ENCODE data around the gene NRG3.
"Not testable (repeated sequence)": the region's sequence is repeated elsewhere in the genome, so short reads cannot be mapped to it uniquely, and the experiment has no call there.

NRG3 gene

DNA sequence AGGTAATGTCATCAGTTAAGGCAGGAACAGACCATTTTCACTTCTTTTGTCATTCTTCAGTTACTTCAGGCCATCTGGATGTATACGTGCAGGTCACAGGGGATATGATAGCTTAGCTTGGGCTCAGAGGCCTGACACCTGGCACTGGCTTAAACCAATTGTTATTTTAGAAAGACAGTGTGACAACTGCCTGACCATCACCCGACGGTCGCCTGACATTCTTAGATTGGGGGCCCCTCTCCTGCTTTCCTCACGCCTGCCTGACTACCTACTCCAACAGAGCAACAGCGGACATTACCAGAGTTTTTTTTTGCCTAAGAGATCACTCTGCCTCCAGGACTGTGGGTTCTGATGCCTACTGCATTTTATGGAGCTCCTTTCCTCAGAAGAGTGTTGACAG is 803.5 kb downstream of the NRG3 start:
- not testable (repeated sequence) for DNase-seq (ENCODE audit: low read depth in 2 of 2)

DNA sequence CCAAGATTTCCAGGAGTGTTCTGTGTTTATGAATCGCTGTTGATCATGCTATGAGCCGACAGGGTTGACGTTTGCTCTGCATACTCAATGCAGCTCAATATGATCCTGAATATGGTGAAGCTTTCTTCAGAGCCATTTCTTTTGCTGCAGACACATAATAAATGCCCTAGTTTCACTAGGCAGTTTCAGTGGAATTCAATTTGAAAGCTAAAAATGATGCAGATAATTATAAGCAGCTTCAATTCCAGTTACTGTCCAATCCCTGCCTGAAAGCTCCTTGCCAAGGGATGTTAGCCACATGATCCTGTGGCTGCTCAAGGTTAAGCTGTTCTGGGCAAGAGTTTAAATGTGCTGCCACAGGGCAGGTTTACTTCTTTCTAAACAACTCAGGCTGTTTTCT is 805.6 kb downstream of the NRG3 start:
- no peak for DNase-seq (ENCODE audit: low read depth in 2 of 2)

DNA sequence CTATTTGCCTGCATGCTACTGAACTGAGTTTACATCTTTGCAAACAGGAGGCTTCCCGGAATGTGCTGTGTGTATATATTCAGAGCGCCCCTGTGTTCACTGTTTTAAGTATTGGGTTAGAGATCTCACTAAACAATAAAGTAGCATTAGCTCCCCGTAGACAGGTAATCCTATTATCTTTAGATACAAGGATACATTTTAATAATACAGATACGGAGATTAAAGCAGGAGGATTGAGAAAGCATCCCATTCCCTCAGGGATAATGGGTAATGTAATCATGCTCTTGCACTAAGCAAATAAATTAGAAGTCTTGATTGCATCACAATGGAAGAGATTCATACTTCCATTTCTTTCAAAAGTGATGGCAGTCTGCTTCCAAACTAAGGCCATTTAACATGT is 809.0 kb downstream of the NRG3 start:
- no peak for DNase-seq (ENCODE audit: low read depth in 2 of 2)

DNA sequence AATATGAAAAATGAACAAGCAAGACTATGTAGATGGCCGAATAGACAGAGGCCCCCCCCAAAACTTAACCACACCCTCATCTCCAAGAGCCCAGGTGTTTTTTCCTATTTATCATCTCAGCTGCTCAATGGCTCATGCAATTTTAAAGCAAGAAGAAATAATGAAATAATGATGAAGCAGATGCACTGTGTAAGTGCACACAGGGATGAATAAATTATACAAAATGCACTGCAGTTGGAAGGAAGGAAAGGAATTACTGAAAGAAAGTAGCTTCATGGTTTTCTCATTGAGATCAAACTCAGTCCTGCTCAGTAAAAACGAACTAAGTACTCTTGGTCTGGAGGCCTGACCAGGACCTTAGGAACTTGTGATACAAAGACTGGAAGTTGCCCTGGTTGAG is 810.1 kb downstream of the NRG3 start:
- no peak for DNase-seq (ENCODE audit: low read depth in 2 of 2)

DNA sequence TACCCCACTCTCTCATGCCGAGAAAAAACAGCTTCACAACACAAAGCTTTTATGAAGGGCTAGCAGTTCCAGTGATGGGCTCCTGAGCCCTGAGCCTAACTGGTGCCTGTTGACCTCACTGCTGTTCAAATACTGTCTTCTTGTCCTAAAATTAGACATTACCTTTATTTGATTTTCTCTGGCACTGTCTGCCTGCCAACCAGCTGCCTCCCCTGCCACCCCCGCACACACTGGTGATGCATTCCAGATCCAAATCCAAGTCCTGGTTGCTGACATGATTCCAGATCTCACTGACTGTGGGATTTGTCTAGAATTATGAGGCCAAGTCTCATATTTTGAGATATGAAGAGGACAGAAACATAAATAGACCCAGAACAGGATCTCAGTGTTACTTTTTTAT is 816.2 kb downstream of the NRG3 start:
- DNase-seq (ENCODE audit: low read depth in 2 of 2), result no peak

DNA sequence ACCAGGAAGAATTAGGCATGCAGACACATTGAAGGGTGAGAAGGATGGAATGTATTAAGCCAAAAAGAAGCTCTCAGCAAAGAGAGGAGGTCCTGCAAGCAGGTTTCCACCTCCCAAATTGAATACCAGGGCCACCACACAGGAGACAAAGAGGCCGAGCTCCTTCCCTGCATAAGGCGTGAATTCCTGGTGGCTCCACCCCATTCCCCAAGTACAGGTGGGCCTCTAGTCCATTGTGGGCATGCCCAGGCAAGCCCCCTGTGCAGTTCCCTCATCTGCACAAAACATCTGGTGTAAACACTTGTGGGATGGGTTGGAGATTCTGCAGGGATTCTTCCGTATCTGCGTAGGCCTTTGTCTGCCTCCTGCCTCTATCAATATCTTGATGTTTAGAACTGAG is 817.5 kb downstream of the NRG3 start:
- no peak for DNase-seq (ENCODE audit: low read depth in 2 of 2)

DNA sequence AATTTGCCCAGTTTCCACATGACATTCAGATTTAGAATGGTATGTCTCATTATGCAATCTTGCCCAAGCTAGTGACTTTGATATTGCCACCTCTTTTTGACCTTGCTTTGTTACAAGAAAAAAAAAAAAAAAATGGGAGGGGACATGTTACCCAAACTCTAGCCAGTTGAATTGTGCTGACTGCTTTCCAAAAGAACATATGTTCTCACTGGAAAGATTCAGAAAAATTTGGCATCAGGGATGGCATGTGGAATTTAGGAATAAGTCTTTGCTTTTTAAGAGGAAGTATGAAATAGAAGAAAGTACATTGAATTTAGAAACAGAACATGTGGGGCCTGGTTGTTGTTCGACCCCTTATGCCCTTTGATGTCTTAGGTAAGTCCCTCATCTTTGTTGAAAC is 846.8 kb downstream of the NRG3 start:
- DNase-seq (ENCODE audit: low read depth in 2 of 2), result no peak

DNA sequence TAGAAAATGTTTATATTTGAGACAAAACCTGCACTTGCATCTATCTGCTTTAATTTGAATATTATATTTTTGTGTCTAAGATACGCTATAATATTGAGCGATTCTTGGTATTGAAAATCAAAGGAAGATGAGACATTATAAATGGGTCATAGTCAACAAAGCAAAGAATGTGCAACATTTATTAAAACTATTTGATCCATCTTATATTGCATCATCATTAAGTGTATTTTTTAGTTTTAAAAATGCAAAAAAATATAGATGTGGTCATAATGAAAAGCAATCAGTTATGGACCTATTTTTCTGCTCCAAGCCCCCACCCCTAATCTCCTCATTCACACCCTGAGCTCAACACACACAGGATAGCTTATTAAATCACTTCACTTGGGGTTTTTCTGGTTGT is 847.3 kb downstream of the NRG3 start:
- no peak for DNase-seq (ENCODE audit: low read depth in 2 of 2)

DNA sequence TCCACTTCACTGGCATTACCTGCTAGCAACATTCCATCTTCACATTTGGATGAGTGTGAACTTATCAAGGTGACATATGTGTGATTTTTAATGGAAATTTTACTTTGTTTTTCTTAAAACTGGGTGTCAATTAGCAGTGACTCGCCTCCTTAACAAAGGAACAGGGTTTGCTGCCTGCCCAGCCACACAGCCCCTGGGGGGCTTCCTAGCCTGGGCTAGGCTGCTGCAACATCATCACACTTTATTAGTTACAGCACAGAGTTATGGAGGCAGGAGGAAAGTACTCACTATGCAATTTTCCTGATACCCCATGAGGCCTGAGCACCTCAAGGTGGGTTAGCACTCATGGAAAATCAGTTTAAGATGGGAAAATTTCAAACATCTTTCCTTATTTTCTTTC is 861.3 kb downstream of the NRG3 start:
- DNase-seq (ENCODE audit: low read depth in 2 of 2), result no peak

DNA sequence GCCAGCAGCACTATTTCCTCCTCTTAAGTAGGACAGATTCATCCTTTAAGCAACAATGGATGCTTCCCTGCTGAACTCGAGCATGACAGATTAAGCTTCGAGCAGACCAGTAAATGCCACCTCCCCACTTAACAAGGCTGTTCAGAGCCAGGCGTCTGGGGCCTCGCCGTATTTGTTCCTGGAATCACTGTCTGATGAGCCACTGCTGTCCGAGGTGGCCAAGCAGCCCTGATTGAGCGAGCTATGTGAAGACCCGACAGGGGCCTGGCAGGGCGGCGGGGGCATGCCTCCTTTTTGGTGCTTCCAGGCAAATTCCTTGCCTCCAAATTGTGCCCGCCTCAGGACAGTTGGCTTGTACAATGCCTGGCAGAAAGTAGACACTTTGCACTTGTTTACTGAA is 862.6 kb downstream of the NRG3 start:
- no peak for DNase-seq (ENCODE audit: low read depth in 2 of 2)

DNA sequence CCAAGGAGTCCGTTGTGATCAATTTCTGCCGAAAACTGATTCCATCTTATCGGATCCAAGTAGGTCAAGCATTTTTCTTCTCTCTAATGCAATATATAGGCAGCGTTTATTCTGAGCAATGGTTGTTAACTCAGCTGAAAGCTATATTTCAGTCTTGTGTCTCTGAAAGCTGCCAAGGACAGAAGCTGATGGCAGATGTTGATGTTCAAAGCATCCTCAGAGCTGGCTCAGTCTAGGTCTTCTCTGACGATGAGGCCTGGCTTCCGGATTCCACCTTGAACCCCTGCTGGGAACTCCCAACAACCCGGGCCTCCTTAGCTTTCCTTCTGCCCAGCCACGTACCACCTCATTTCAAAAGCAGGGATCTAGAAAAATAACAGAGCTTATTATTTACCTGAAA is 863.6 kb downstream of the NRG3 start:
- no peak for DNase-seq (ENCODE audit: low read depth in 2 of 2)

DNA sequence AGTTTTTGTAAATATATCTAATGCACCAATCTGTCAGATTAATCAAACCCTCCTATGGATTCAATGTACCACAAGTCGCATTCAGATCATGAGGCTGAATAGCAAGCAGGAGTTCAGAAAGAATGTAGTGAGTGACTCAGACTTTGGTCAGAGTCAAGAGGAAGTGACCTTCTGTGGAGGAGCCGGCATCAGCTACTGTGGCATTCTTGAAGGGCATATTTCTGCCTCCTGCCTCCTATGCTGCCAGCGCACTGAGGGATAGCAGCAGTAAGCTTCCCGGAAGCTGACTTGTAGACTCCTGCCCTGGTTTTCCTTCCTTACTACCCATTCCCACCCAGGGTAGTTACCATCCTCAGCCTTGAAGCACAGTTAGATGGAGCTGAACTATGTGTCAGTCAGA is 867.5 kb downstream of the NRG3 start:
- no peak for DNase-seq (ENCODE audit: low read depth in 2 of 2)

DNA sequence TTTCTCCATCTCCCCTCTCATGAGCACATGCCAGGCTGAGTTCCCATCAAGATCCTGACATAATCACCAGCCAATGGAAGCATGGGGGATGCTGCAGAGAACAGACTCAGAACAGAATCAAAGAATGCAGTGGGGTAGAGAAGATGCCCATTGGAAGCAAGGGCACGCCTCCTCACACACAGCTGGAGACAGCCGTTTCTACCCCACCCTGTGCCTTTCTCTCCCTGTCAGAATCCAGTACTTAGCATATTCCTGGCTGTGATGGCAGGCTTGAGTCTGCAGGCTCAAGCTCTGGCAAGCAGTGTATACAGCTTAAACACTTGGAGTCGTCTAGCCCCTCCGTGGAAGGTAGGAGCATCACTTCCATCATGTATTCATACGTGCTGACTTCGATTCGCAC is 867.9 kb downstream of the NRG3 start:
- no peak for DNase-seq (ENCODE audit: low read depth in 2 of 2)

DNA sequence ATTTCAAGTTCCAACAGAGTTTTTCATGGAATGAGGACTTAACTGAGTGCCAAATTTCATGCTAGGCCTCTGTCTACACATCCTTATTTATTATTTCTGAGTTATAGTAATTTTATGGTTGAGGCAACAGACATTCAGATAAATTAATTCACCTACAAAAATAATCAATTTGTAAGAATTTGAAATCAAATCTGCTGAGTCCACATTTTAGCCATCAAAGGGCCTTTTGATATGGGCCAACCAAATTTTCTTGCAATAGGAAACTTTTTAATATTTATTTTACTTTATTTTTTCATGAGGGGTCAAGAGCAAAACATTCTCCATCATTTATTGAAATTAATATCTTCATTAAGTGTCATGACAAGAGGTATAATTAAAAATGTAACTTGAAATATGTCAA is 875.5 kb downstream of the NRG3 start:
- no peak for DNase-seq (ENCODE audit: low read depth in 2 of 2)

DNA sequence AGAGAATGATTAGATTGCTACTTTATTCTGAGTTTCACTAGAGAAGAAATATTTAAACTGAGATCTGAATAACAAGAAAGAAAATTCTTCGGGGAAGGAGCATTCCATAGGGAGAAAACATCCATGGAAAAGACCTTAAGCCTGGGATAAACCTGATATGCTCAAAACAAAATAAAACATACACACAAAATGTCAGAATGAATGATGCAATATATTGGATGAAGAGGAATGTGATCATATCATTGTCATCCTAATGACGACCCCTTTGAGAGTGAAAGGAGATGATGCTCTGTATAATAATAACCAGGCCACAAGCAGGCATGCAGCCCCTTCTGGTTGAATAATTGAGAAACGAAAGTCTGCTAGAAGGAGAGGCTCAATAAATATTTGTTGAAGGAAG is 882.4 kb downstream of the NRG3 start:
- no peak for DNase-seq (ENCODE audit: low read depth in 2 of 2)

DNA sequence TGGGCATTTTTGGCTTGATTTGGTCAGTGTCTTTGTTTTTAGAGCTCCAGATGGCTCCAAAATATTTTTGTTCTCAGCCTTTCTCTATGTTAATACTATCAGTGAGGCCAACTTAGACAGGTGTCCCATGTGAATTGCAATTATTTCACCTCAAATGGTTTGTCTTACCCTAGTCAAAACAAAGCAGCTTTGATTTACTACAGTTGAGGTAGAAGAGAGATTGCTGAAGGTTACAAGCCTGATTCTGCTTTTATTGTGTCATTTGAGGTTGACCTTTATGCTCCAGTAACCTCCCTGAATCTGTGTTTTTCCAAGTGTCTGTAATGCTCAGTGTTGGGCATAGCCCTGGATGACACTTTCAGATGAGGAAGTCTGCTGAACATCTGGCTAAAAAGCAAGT is 882.9 kb downstream of the NRG3 start:
- DNase-seq (ENCODE audit: low read depth in 2 of 2), result no peak

DNA sequence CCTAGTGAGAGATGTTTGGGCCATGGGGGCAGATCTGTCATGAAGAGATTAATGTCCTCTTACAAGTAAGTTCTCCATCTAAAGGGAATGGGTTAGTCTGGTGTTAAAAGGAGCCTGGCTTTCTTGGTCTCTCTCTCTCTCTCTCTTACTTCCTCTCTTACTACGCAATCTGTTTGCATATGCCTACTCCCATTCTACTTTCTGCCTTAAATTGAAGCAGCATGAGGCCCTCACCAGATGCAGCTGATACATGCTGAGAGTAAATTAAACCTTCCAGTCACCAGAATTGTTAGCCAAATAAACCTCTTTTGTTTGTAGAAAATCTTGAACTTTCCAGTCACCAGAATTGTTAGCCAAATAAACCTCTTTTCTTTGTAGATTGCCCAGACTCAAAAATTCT is 884.1 kb downstream of the NRG3 start:
- no peak for DNase-seq (ENCODE audit: low read depth in 2 of 2)

DNA sequence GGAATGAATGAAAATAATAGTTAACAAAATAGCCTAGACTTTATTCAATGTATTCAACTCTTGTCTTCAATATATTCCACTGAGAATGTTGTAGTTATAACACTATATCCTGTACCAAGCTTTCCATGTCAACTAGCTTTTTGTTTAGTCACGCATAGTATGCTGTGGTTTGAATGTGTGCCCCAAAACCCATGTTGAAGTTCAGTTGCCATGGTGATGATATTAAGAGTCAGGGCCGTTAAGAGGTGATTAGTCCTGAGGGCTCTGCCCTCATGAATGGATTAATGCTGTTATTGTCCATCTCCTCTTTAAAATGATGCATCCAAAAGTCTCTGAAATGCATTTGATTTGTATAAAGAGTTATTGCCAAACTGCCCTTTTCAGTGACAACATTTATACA is 887.6 kb downstream of the NRG3 start:
- no peak for DNase-seq (ENCODE audit: low read depth in 2 of 2)

DNA sequence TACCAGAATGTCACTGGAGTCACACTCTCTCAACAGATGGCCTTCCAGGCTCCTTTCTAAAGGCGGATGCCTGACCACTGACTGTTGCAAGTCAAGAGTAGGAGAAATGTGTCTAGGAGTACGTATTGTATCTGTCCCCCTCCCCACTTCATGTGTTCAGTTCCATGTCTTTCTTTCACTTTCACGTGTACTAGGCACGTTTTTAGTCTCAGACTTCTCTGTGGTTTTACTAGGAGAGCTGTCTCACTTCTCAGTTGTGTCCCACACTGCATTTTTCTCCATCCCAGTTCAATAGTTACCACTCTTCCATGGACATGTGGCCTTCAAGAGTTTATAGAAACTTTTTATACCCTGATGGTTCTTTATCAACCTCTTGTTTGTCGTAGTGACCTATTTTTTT is 893.0 kb downstream of the NRG3 start:
- DNase-seq (ENCODE audit: low read depth in 2 of 2), result no peak

DNA sequence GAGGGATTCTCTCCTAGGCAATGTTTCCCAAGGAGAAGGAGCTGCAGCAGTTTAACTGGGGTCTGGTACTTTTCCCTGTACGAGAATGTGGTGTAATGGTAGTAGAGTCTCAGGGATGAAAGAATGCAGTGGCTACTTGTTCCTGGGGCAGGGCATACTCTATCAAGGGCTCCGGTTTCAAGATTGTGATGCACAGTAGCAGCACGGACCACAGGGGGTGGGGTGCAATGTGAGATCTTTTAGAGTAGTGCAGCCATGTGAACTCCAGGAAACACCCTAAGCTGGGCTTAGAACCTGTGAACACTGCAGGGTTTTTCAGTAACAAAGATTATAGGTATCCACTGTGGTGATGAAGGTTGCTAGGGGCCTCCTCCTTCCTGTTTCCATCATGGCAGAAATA is 903.9 kb downstream of the NRG3 start:
- no peak for DNase-seq (ENCODE audit: low read depth in 2 of 2)

DNA sequence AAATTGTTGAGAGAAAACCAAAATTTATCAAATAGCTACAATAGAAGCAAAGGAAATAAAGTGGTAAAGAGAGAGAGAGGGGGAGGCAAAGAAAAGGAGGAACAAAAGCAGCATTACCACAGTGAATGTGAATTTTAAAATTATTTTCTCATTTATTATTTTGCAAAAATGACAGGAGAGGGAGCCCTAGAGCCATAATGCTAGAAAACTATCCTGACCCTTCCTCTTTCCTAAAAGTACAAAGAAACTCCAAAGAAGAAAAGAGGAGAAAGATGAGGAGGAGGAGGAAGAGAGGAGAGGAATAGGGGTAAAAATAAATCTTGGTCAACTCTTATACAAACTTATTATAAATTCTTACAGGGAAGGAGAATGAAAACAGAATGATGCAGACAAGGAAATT is 921.5 kb downstream of the NRG3 start:
- DNase-seq (ENCODE audit: low read depth in 2 of 2), result no peak

DNA sequence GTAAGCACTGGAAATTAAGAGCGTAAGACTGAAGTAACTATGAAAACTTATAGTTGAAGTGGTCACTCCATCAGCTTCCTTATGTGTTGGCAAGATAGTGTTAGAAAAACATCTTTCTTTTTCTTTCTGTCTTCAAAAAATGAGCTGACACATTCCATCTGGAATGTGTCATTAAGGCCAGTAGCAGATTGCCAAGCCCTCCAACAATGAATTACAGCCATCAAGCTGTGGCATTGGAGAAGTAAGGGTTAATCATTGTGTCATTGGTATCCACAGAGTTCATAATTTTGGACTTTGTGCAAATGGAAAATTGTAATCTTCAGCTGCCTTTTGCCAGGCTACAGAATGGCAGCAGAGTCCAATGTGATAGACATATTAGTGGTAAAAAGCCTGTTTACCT is 926.3 kb downstream of the NRG3 start:
- DNase-seq (ENCODE audit: low read depth in 2 of 2), result no peak

DNA sequence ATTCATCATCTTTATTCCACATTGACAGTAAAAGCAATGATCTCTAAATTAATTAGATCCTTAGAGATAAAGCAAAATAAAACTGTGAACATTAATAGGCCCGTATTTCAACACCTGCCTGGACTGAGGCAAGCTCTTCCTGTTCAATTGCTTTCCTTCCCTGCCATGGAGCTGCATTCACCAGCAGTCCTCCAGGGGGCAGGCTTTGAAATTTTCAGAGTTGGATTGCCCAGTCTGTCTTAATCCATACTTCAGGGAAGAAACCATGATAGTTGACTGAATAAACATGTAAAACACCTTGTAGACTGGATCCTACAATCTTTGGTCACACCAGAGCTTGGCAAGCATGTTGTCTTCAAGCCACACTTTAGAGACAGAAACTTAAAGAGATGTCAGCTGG is 936.6 kb downstream of the NRG3 start:
- DNase-seq (ENCODE audit: low read depth in 2 of 2), result no peak

DNA sequence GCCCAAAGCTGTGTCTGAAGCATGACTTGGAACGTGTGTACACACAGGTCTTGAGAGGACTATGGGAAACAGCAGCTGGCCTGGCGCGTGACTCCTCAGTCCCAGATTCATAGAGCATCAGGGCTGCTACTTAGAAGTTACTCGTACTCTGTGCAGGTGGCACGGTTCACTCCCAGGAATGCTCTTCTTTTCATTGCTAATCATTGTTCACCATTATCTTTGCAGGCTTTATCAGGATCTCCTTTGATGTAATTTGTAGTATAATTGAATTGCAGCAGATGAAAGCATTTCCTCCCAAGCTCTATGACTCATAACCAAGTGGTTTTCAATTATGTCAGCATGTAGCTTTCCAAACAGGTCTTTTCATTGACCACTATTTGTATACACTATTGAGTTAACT is 938.9 kb downstream of the NRG3 start:
- DNase-seq (ENCODE audit: low read depth in 2 of 2), result no peak

DNA sequence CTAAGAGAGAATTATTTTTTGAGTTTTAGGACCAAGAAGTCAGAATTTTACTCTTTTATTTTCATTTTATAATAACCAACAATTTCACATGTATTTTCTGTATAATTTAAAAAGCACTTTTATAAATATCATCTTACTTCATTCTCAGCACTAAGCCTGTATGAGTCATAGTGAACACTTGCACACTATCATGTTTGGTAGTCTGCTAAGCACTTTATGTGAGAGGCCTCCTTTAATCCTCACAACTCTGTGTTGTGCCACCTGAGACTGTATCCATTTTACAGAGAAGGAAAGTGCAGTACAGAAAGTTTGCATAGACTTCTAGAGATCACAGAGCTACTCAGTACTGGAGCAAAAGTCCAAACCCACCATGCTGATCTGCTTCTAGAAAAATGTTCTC is 939.6 kb downstream of the NRG3 start:
- no peak for DNase-seq (ENCODE audit: low read depth in 2 of 2)

Measured in stimulated activated CD4-positive, alpha-beta T cell treated with anti-CD3 and anti-CD28 coated beads, Interleukin-12 subunit alpha, Interleukin-12 subunit beta, amount 100 ng/mL, for 24 hours (primary cell).